Measurements from ENCODE around the gene TMEM273.
"Not testable (repeated sequence)": the region's sequence is repeated elsewhere in the genome, so short reads cannot be mapped to it uniquely, and the experiment has no call there.

TMEM273 gene

GRCh38 chr10:49205206-49205605 is 17.0 kb upstream of the TMEM273 start:
- DNase-seq (ENCODE audit: low read depth in 3 of 3) = no peak

GRCh38 chr10:49204119-49204518 is 15.9 kb upstream of the TMEM273 start:
- no peak for DNase-seq (ENCODE audit: low read depth in 3 of 3)

GRCh38 chr10:49202266-49202665 is 14.1 kb upstream of the TMEM273 start:
- DNase-seq (ENCODE audit: low read depth in 3 of 3) = no peak

- DNase-seq (ENCODE audit: low read depth in 3 of 3) = no peak
Measured at GRCh38 chr10:49200854-49201253, 12.7 kb upstream of the TMEM273 start.

- DNase-seq (ENCODE audit: low read depth in 3 of 3) = no peak
Measured at GRCh38 chr10:49197171-49197570, 9.0 kb upstream of the TMEM273 start.

GRCh38 chr10:49195864-49196263 is 7.7 kb upstream of the TMEM273 start:
- not testable (repeated sequence) for DNase-seq (ENCODE audit: low read depth in 3 of 3)

GRCh38 chr10:49194212-49194920 is 6.2 kb upstream of the TMEM273 start:
- no peak for DNase-seq (ENCODE audit: low read depth in 3 of 3)

GRCh38 chr10:49191349-49191748 is 3.2 kb upstream of the TMEM273 start:
- DNase-seq (ENCODE audit: low read depth in 3 of 3) = no peak

GRCh38 chr10:49189422-49189821 is 1.2 kb upstream of the TMEM273 start:
- no peak for DNase-seq (ENCODE audit: low read depth in 3 of 3)

GRCh38 chr10:49187044-49187484 is 1.1 kb downstream of the TMEM273 start:
- DNase-seq (ENCODE audit: low read depth in 3 of 3) = no peak

- DNase-seq (ENCODE audit: low read depth in 3 of 3) = no peak
Measured at GRCh38 chr10:49186613-49187012, 1.6 kb downstream of the TMEM273 start.

- no peak for DNase-seq (ENCODE audit: low read depth in 3 of 3)
Measured at GRCh38 chr10:49185213-49185612, 3.0 kb downstream of the TMEM273 start.

- DNase-seq (ENCODE audit: low read depth in 3 of 3) = no peak
Measured at GRCh38 chr10:49184642-49185111, 3.5 kb downstream of the TMEM273 start.

GRCh38 chr10:49183596-49184542 is 4.3 kb downstream of the TMEM273 start:
- DNase-seq (ENCODE audit: low read depth in 3 of 3) = peak in 1 of 3 experiments; percentile 22

- no peak for DNase-seq (ENCODE audit: low read depth in 3 of 3)
Measured at GRCh38 chr10:49182776-49183175, 5.4 kb downstream of the TMEM273 start.

- no peak for DNase-seq (ENCODE audit: low read depth in 3 of 3)
Measured at GRCh38 chr10:49180444-49180860, 7.7 kb downstream of the TMEM273 start.

- no peak for DNase-seq (ENCODE audit: low read depth in 3 of 3)
Measured at GRCh38 chr10:49179699-49180443, 8.3 kb downstream of the TMEM273 start.

- DNase-seq (ENCODE audit: low read depth in 3 of 3) = no peak
Measured at GRCh38 chr10:49178489-49179471, 9.4 kb downstream of the TMEM273 start.

GRCh38 chr10:49177391-49178355 is 10.5 kb downstream of the TMEM273 start:
- peak; percentile 16 to 62 (median 39) for DNase-seq (ENCODE audit: low read depth in 3 of 3)

Data from stimulated activated CD4-positive, alpha-beta T cell treated with anti-CD3 and anti-CD28 coated beads, TNF-alpha, amount 100 ng/mL, for 24 hours (primary cell).